Fibroblast of the aortic adventitia (primary cell): Measurements from ENCODE around the gene CD44. TPM values are rescaled to one million over a fixed set of nuclear protein-coding genes. Genes with fewer than 3 reads are reported as not detected.

Source experiments
- DNase-seq: peaks from one replicate; pipeline ENCODE4 v3.0.0-alpha.2; 2010; ENCODE audit warnings: low read depth
- H3K4me3 ChIP-seq: 2 replicates; pipeline ENCODE4 v1.5.1; 2011; ENCODE audit warnings: low read depth, mild to moderate bottlenecking, control low read depth, low read length, moderate library complexity
- total RNA-seq: library from RNA; depleted of rRNA; stranded (reverse); fragments of >200 nt; gene quantifications from 2 replicates; pipeline ENCODE4 v1.2.3, GENCODE V29; 2012; ENCODE audit warnings: low replicate concordance
- TF ChIP-seq, protein P1 (sequence below): IDR thresholded peaks from 2 replicates; pipeline ENCODE4 v1.5.1; 2011; ENCODE audit warnings: mild to moderate bottlenecking, low read length, control low read depth, inconsistent platforms; ENCODE audit not compliant: insufficient read depth

Gene CD44
- total RNA-seq, 1 donor = 458 TPM

GRCh38 chr11:35144136-35144741 is 5.3 kb downstream of the CD44 start:
- peak overlapping the region; percentile 37 for H3K4me3 ChIP-seq
- TF ChIP-seq, protein P1, sequence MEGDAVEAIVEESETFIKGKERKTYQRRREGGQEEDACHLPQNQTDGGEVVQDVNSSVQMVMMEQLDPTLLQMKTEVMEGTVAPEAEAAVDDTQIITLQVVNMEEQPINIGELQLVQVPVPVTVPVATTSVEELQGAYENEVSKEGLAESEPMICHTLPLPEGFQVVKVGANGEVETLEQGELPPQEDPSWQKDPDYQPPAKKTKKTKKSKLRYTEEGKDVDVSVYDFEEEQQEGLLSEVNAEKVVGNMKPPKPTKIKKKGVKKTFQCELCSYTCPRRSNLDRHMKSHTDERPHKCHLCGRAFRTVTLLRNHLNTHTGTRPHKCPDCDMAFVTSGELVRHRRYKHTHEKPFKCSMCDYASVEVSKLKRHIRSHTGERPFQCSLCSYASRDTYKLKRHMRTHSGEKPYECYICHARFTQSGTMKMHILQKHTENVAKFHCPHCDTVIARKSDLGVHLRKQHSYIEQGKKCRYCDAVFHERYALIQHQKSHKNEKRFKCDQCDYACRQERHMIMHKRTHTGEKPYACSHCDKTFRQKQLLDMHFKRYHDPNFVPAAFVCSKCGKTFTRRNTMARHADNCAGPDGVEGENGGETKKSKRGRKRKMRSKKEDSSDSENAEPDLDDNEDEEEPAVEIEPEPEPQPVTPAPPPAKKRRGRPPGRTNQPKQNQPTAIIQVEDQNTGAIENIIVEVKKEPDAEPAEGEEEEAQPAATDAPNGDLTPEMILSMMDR = no peak
- DNase-seq = peak; percentile 81

GRCh38 chr11:35144806-35145205 is 5.8 kb downstream of the CD44 start:
- DNase-seq = peak; percentile 64
- H3K4me3 ChIP-seq = peak overlapping the region; percentile 17
- TF ChIP-seq, protein P1 = no peak

DNA sequence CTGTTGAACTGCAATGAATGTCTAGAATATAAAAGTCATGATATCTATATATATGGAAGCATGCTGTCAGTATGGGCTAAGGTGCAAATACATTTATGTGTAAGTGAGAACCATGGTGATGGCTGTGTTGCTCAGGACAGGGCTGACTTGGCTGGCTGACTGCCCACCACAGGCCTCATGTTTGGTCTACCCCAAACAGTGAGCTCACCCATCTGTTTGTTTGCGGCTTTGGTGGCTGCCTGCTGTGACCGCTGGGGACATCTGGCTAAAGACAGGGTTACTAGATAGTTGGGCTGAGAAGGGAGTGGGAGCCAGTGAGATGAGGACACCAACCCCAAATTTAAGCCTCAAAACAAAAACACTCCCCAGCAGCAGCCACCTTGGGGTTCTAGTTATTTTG is 6.3 kb downstream of the CD44 start:
- TF ChIP-seq, protein P1 = no peak
- H3K4me3 ChIP-seq = peak overlapping the region; percentile 18
- DNase-seq = no peak

DNA sequence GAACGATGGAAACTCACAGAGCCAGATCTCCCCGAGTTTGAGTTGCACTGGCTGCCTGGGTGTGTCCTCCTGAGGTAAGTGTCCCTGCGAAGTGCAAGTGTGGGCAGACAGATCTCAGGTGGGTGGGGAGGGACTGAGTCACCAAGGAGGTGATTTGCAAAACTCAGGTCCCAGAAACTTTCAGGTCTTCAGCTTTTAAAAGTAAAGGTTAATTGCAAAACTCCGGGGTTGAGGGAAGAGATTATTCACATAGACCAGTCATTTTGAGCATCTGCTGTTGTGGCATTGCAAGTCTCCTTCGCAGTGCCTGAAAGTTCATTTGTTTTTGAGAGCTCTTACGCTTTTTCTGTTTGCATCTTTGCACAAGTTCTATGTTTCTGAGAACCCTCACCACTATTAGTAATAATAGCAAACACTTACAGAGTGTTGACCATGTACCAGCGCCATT is 7.1 kb downstream of the CD44 start:
- no peak overlapping the region for H3K4me3 ChIP-seq
- TF ChIP-seq, protein P1 = no peak

GRCh38 chr11:35146711-35147110 is 7.7 kb downstream of the CD44 start:
- DNase-seq = no peak
- no peak overlapping the region for H3K4me3 ChIP-seq
- TF ChIP-seq, protein P1 = no peak

More for the DNA sequence above, 7.1 kb downstream of the CD44 start:
- DNase-seq = no peak

GRCh38 chr11:35147235-35147634 is 8.3 kb downstream of the CD44 start:
- TF ChIP-seq, protein P1 = no peak
- DNase-seq = no peak

More at GRCh38 chr11:35147235-35147634, 8.3 kb downstream of the CD44 start:
- H3K4me3 ChIP-seq = no peak overlapping the region
